ENCODE data around the gene EDNRA. TPM values are rescaled to one million over a fixed set of nuclear protein-coding genes. Genes with fewer than 3 reads are reported as not detected.
"Not testable (repeated sequence)": the region's sequence is repeated elsewhere in the genome, so short reads cannot be mapped to it uniquely, and the experiment has no call there.

Gene EDNRA
- 5.6 TPM for polyA plus RNA-seq (2013, experiment 1 of 2)
- polyA plus RNA-seq (2013, experiment 2 of 2), result 5.6 TPM

GRCh38 chr4:147480891-147481576 lies at the start of gene EDNRA:
Gene EDNRA (plus strand): TSS chr4:147481097. CDS start chr4:147485682, 4,585 bp downstream.
- H3K4me3 ChIP-seq (ENCODE audit: low read length in 2 of 2), result peak within 1 kb of the TSS; percentile 12 to 78
- no peaks in the 10 kb centered on the region for H3K9me3 ChIP-seq (replicated peaks in 1 of 2; ENCODE audit: control insufficient read depth in 2 of 2, insufficient read depth in 1 of 2, low read depth in 1 of 2, low read length in 2 of 2)
- no CpG with 5 or more reads among the region's 68 CpGs for WGBS, 2 donors (ENCODE audit: extremely low coverage in 2 of 2, insufficient read length in 2 of 2, insufficient replicate concordance in 1 of 2)
- H3K27ac ChIP-seq (replicated peaks; ENCODE audit: low read length), result no peak within 1 kb of the TSS
- peaks cover 0 to 43% (median 3%) of the 10 kb centered on the region in 3 experiments for H3K27me3 ChIP-seq (ENCODE audit: control insufficient read depth in 3 of 3, insufficient read depth in 3 of 3, low read depth in 1 of 3, low read length in 3 of 3)
- H4K91ac ChIP-seq (ENCODE audit: low read depth, low read length, poor library complexity), result no peak within 1 kb of the TSS
- no peak within 1 kb of the TSS for H3K23ac ChIP-seq (ENCODE audit: low read depth, low read length, poor library complexity)
- peak within 1 kb of the TSS; percentile 80 for H3K9ac ChIP-seq (ENCODE audit: low read depth, low read length, poor library complexity)
- peak within 1 kb of the TSS; percentile 43 for H2BK12ac ChIP-seq (ENCODE audit: low read length)
- no peak within 1 kb of the TSS for H2BK5ac ChIP-seq (ENCODE audit: low read length)
- no peak within 1 kb of the TSS for H3K14ac ChIP-seq (ENCODE audit: low read length)
- peak within 1 kb of the TSS; percentile 84 for H3K4me2 ChIP-seq (ENCODE audit: insufficient read depth, low read length, poor library complexity, severe bottlenecking)
- peak within 1 kb of the TSS; percentile 81 for H2BK120ac ChIP-seq (ENCODE audit: low read depth, low read length)
- peak; percentile 36 for DNase-seq (ENCODE audit: low spot score)
- H3K36me3 ChIP-seq (replicated peaks in 1 of 2; ENCODE audit: control insufficient read depth in 2 of 2, insufficient read depth in 2 of 2, low read length in 2 of 2), result peaks cover 0 to 2% of the 10 kb centered on the region in 2 donors
- H2BK15ac ChIP-seq (ENCODE audit: low read length), result peak within 1 kb of the TSS; percentile 77
- H4K8ac ChIP-seq (ENCODE audit: low read depth, low read length), result peak within 1 kb of the TSS; percentile 78
- no peaks in the 10 kb centered on the region for H3K79me1 ChIP-seq (ENCODE audit: low read depth, low read length)
- no peak within 1 kb of the TSS for H3K4ac ChIP-seq (ENCODE audit: low read length)
- peak within 1 kb of the TSS; percentile 93 for H3K18ac ChIP-seq (ENCODE audit: low read length)
- no peaks in the 10 kb centered on the region for H3K4me1 ChIP-seq (ENCODE audit: control insufficient read depth in 2 of 2, insufficient read depth in 1 of 2, low read depth in 1 of 2, low read length in 2 of 2)
- peak within 1 kb of the TSS; percentile 89 for H2AFZ ChIP-seq (ENCODE audit: low read length)
- no peak within 1 kb of the TSS for H2AK5ac ChIP-seq (ENCODE audit: low read depth, low read length)

- not testable (repeated sequence) for H3K4me2 ChIP-seq (ENCODE audit: insufficient read depth, low read length, poor library complexity, severe bottlenecking); H3K9me3 ChIP-seq (replicated peaks in 1 of 2; ENCODE audit: control insufficient read depth in 2 of 2, insufficient read depth in 1 of 2, low read depth in 1 of 2, low read length in 2 of 2); DNase-seq (ENCODE audit: low spot score); H3K36me3 ChIP-seq (replicated peaks in 1 of 2; ENCODE audit: control insufficient read depth in 2 of 2, insufficient read depth in 2 of 2, low read length in 2 of 2); H3K18ac ChIP-seq (ENCODE audit: low read length); H3K79me1 ChIP-seq (ENCODE audit: low read depth, low read length); H3K23ac ChIP-seq (ENCODE audit: low read depth, low read length, poor library complexity); H3K4me1 ChIP-seq (ENCODE audit: control insufficient read depth in 2 of 2, insufficient read depth in 1 of 2, low read depth in 1 of 2, low read length in 2 of 2); H2BK120ac ChIP-seq (ENCODE audit: low read depth, low read length); H2BK5ac ChIP-seq (ENCODE audit: low read length); H4K8ac ChIP-seq (ENCODE audit: low read depth, low read length); H2AFZ ChIP-seq (ENCODE audit: low read length); H4K91ac ChIP-seq (ENCODE audit: low read depth, low read length, poor library complexity); H2BK12ac ChIP-seq (ENCODE audit: low read length); H3K27ac ChIP-seq (replicated peaks; ENCODE audit: low read length); H3K14ac ChIP-seq (ENCODE audit: low read length); H2BK15ac ChIP-seq (ENCODE audit: low read length); H3K4me3 ChIP-seq (ENCODE audit: low read length in 2 of 2); H2AK5ac ChIP-seq (ENCODE audit: low read depth, low read length); H3K4ac ChIP-seq (ENCODE audit: low read length); H3K9ac ChIP-seq (ENCODE audit: low read depth, low read length, poor library complexity); H3K27me3 ChIP-seq (ENCODE audit: control insufficient read depth in 3 of 3, insufficient read depth in 3 of 3, low read depth in 1 of 3, low read length in 3 of 3)
- no CpG with 5 or more reads among the region's 1 CpG for WGBS, 2 donors (ENCODE audit: extremely low coverage in 2 of 2, insufficient read length in 2 of 2, insufficient replicate concordance in 1 of 2)
These were observed 46.5 kb upstream of the EDNRA start for GRCh38 chr4:147434370-147434769.

- no peaks in the 10 kb centered on the region for H3K27me3 ChIP-seq (ENCODE audit: control insufficient read depth in 3 of 3, insufficient read depth in 3 of 3, low read depth in 1 of 3, low read length in 3 of 3)
- H3K18ac ChIP-seq (ENCODE audit: low read length), result no peak overlapping the region
- no peak overlapping the region for H3K14ac ChIP-seq (ENCODE audit: low read length)
- H3K36me3 ChIP-seq (replicated peaks in 1 of 2; ENCODE audit: control insufficient read depth in 2 of 2, insufficient read depth in 2 of 2, low read length in 2 of 2), result no peaks in the 10 kb centered on the region
- no peak overlapping the region for H3K9ac ChIP-seq (ENCODE audit: low read depth, low read length, poor library complexity)
- no peak overlapping the region for H3K4ac ChIP-seq (ENCODE audit: low read length)
- WGBS, 2 donors (ENCODE audit: extremely low coverage in 2 of 2, insufficient read length in 2 of 2, insufficient replicate concordance in 1 of 2), result no CpG with 5 or more reads among the region's 2 CpGs
- H3K4me2 ChIP-seq (ENCODE audit: insufficient read depth, low read length, poor library complexity, severe bottlenecking), result no peak overlapping the region
- H4K91ac ChIP-seq (ENCODE audit: low read depth, low read length, poor library complexity), result no peak overlapping the region
- H2AFZ ChIP-seq (ENCODE audit: low read length), result no peak overlapping the region
- H2BK120ac ChIP-seq (ENCODE audit: low read depth, low read length), result no peak overlapping the region
- H2BK5ac ChIP-seq (ENCODE audit: low read length), result no peak overlapping the region
- DNase-seq (ENCODE audit: low spot score), result no peak
- H2BK15ac ChIP-seq (ENCODE audit: low read length), result no peak overlapping the region
- H3K23ac ChIP-seq (ENCODE audit: low read depth, low read length, poor library complexity), result no peak overlapping the region
- H3K9me3 ChIP-seq (replicated peaks in 1 of 2; ENCODE audit: control insufficient read depth in 2 of 2, insufficient read depth in 1 of 2, low read depth in 1 of 2, low read length in 2 of 2), result no peaks in the 10 kb centered on the region
- H2BK12ac ChIP-seq (ENCODE audit: low read length), result no peak overlapping the region
- no peak overlapping the region for H4K8ac ChIP-seq (ENCODE audit: low read depth, low read length)
- no peaks in the 10 kb centered on the region for H3K4me1 ChIP-seq (ENCODE audit: control insufficient read depth in 2 of 2, insufficient read depth in 1 of 2, low read depth in 1 of 2, low read length in 2 of 2)
- no peak overlapping the region for H3K4me3 ChIP-seq (ENCODE audit: low read length in 2 of 2)
- no peak overlapping the region for H3K27ac ChIP-seq (replicated peaks; ENCODE audit: low read length)
- H3K79me1 ChIP-seq (ENCODE audit: low read depth, low read length), result no peaks in the 10 kb centered on the region
- no peak overlapping the region for H2AK5ac ChIP-seq (ENCODE audit: low read depth, low read length)
These were observed 40.5 kb upstream of the EDNRA start for GRCh38 chr4:147440442-147440841.

GRCh38 chr4:147447786-147448185 lies 33.1 kb upstream of the EDNRA start:
- no peaks in the 10 kb centered on the region for H3K36me3 ChIP-seq (replicated peaks in 1 of 2; ENCODE audit: control insufficient read depth in 2 of 2, insufficient read depth in 2 of 2, low read length in 2 of 2)
- WGBS, 2 donors (ENCODE audit: extremely low coverage in 2 of 2, insufficient read length in 2 of 2, insufficient replicate concordance in 1 of 2), result no CpG with 5 or more reads among the region's 2 CpGs
- no peak overlapping the region for H3K4ac ChIP-seq (ENCODE audit: low read length)
- no peak overlapping the region for H2BK5ac ChIP-seq (ENCODE audit: low read length)
- H4K91ac ChIP-seq (ENCODE audit: low read depth, low read length, poor library complexity), result no peak overlapping the region
- no peak overlapping the region for H3K9ac ChIP-seq (ENCODE audit: low read depth, low read length, poor library complexity)
- no peak overlapping the region for H3K4me2 ChIP-seq (ENCODE audit: insufficient read depth, low read length, poor library complexity, severe bottlenecking)
- no peaks in the 10 kb centered on the region for H3K79me1 ChIP-seq (ENCODE audit: low read depth, low read length)
- no peak overlapping the region for H2AFZ ChIP-seq (ENCODE audit: low read length)
- no peak overlapping the region for H3K18ac ChIP-seq (ENCODE audit: low read length)
- no peak overlapping the region for H3K14ac ChIP-seq (ENCODE audit: low read length)
- no peak for DNase-seq (ENCODE audit: low spot score)
- H2BK120ac ChIP-seq (ENCODE audit: low read depth, low read length), result no peak overlapping the region
- H4K8ac ChIP-seq (ENCODE audit: low read depth, low read length), result no peak overlapping the region
- no peak overlapping the region for H3K23ac ChIP-seq (ENCODE audit: low read depth, low read length, poor library complexity)
- H3K9me3 ChIP-seq (replicated peaks in 1 of 2; ENCODE audit: control insufficient read depth in 2 of 2, insufficient read depth in 1 of 2, low read depth in 1 of 2, low read length in 2 of 2), result no peaks in the 10 kb centered on the region
- no peak overlapping the region for H3K4me3 ChIP-seq (ENCODE audit: low read length in 2 of 2)
- H2BK15ac ChIP-seq (ENCODE audit: low read length), result no peak overlapping the region
- H3K27me3 ChIP-seq (ENCODE audit: control insufficient read depth in 3 of 3, insufficient read depth in 3 of 3, low read depth in 1 of 3, low read length in 3 of 3), result no peaks in the 10 kb centered on the region
- no peak overlapping the region for H3K27ac ChIP-seq (replicated peaks; ENCODE audit: low read length)
- H2BK12ac ChIP-seq (ENCODE audit: low read length), result no peak overlapping the region
- H3K4me1 ChIP-seq (ENCODE audit: control insufficient read depth in 2 of 2, insufficient read depth in 1 of 2, low read depth in 1 of 2, low read length in 2 of 2), result no peaks in the 10 kb centered on the region
- no peak overlapping the region for H2AK5ac ChIP-seq (ENCODE audit: low read depth, low read length)
